IMR-90 (cell line): ENCODE measurements around the gene TADA2A. TPM values are rescaled to one million over a fixed set of nuclear protein-coding genes. Genes with fewer than 3 reads are reported as not detected.

Experiments
- ATAC-seq: fragments of 200-7000 bp; cut with Tn5 transposase; 2 replicates; pipeline ENCODE4 v1.9.1; 2020; ENCODE audit warnings: low read depth, mild to moderate bottlenecking, moderate library complexity
- BruUV-seq: library from RNA; stranded (reverse); fragments of 400-500 nt; replicated peaks from 2 replicates; lab custom pipeline; 2021; lab: Mats Ljungman, UMichigan
- CTCF ChIA-PET: fragments of 300-600 bp; formaldehyde crosslinking; extraction: SDS; loops from one replicate; lab custom pipeline; 2021; ENCODE audit warnings: antibody characterized with exemption; lab: Yijun Ruan, JAX
- POLR2A ChIA-PET: fragments of 300-600 bp; sonication (Branson Sonifier 250); formaldehyde crosslinking; loops from one replicate; lab custom pipeline; 2022; ENCODE audit warnings: antibody characterized with exemption; ENCODE audit not compliant: unreplicated experiment; lab: Charles Lee
- DNase-seq: peaks from one replicate; pipeline ENCODE4 v3.0.0; 2013
- H2AFZ ChIP-seq: replicated peaks from 2 replicates; pipeline ENCODE3; 2013; ENCODE audit warnings: low read length, mild to moderate bottlenecking; ENCODE audit not compliant: poor library complexity
- H2AK5ac ChIP-seq: 2 replicates; pipeline ENCODE4 v1.6.1; 2013; ENCODE audit warnings: low read depth, low read length, inconsistent platforms
- H2AK9ac ChIP-seq: replicated peaks from 2 replicates; pipeline ENCODE3; 2013; ENCODE audit warnings: mild to moderate bottlenecking, low read depth, low read length, moderate library complexity; ENCODE audit not compliant: poor library complexity
- H2BK120ac ChIP-seq: 2 replicates; pipeline ENCODE4 v1.6.1; 2013; ENCODE audit warnings: low read depth, low read length, inconsistent platforms
- H2BK15ac ChIP-seq: 3 replicates; pipeline ENCODE4 v1.6.1; 2013; ENCODE audit warnings: low read depth, low read length, inconsistent platforms
- H2BK20ac ChIP-seq: 2 replicates; pipeline ENCODE4 v1.6.1; 2013; ENCODE audit warnings: low read depth, mild to moderate bottlenecking, inconsistent platforms, low read length, moderate library complexity
- H2BK5ac ChIP-seq: 2 replicates; pipeline ENCODE4 v1.6.1; 2013; ENCODE audit warnings: mild to moderate bottlenecking, low read depth, low read length, inconsistent platforms; ENCODE audit not compliant: poor library complexity, severe bottlenecking
- H3K14ac ChIP-seq: replicated peaks from 2 replicates; pipeline ENCODE4 v1.6.1; 2013; ENCODE audit warnings: low read depth, low read length, inconsistent platforms
- H3K18ac ChIP-seq: 2 replicates; pipeline ENCODE4 v1.6.1; 2013; ENCODE audit warnings: low read depth, low read length, control low read depth
- H3K23ac ChIP-seq: 2 replicates; pipeline ENCODE4 v1.6.1; 2013; ENCODE audit warnings: low read depth, low read length, inconsistent platforms
- H3K27ac ChIP-seq: 2 replicates; pipeline ENCODE4 v1.5.1; 2013; ENCODE audit warnings: mild to moderate bottlenecking, control low read depth, low read length; ENCODE audit not compliant: insufficient read depth
- H3K27me3 ChIP-seq: 2 replicates; pipeline ENCODE4 v1.6.1; 2013; ENCODE audit warnings: low read length; ENCODE audit not compliant: control insufficient read depth, insufficient read depth
- H3K36me3 ChIP-seq: 2 replicates; pipeline ENCODE4 v1.6.1; 2013; ENCODE audit warnings: low read length, mixed read lengths; ENCODE audit not compliant: control insufficient read depth, insufficient read depth
- H3K4ac ChIP-seq: 2 replicates; pipeline ENCODE4 v1.6.1; 2013; ENCODE audit warnings: low read depth, low read length, inconsistent platforms
- H3K4me1 ChIP-seq: 2 replicates; pipeline ENCODE4 v1.6.1; 2013; ENCODE audit warnings: low read length, mixed read lengths; ENCODE audit not compliant: control insufficient read depth, insufficient read depth
- H3K4me2 ChIP-seq: 2 replicates; pipeline ENCODE4 v1.6.1; 2013; ENCODE audit warnings: low read depth, mild to moderate bottlenecking, control low read depth, low read length, moderate library complexity
- H3K4me3 ChIP-seq: 2 replicates; pipeline ENCODE4 v1.5.1; 2013; ENCODE audit warnings: low read depth, mild to moderate bottlenecking, control low read depth, low read length, moderate library complexity; ENCODE audit not compliant: insufficient read depth
- H3K56ac ChIP-seq: 2 replicates; pipeline ENCODE4 v1.6.1; 2013; ENCODE audit warnings: low read length, inconsistent platforms; ENCODE audit not compliant: insufficient read depth; ENCODE audit errors: extremely low read depth
- H3K79me1 ChIP-seq, 2 experiments: 2 replicates each; pipeline ENCODE4 v1.6.1; 2013; ENCODE audit warnings: low read length in 2 of 2, inconsistent platforms in 1 of 2, low read depth in 1 of 2
- H3K9ac ChIP-seq: 2 replicates; pipeline ENCODE4 v1.6.1; 2013; ENCODE audit warnings: low read depth, low read length, control low read depth
- H3K9me1 ChIP-seq: 2 replicates; pipeline ENCODE4 v1.6.1; 2013; ENCODE audit warnings: low read length, inconsistent platforms; ENCODE audit not compliant: insufficient read depth
- H3K9me3 ChIP-seq: 2 replicates; pipeline ENCODE4 v1.6.1; 2013; ENCODE audit warnings: low read length; ENCODE audit not compliant: control insufficient read depth, insufficient read depth
- H4K20me1 ChIP-seq: 2 replicates; pipeline ENCODE4 v1.6.1; 2013; ENCODE audit warnings: low read length, inconsistent platforms; ENCODE audit not compliant: insufficient read depth
- H4K5ac ChIP-seq: 2 replicates; pipeline ENCODE4 v1.6.1; 2013; ENCODE audit warnings: mild to moderate bottlenecking, low read depth, low read length, control low read depth
- H4K8ac ChIP-seq, 2 experiments: 2 replicates each; pipeline ENCODE4 v1.6.1; 2013; ENCODE audit warnings: low read depth in 2 of 2, low read length in 2 of 2, control low read depth in 1 of 2, inconsistent platforms in 1 of 2
- H4K91ac ChIP-seq: 2 replicates; pipeline ENCODE4 v1.6.1; 2013; ENCODE audit warnings: low read depth, low read length, inconsistent platforms; ENCODE audit not compliant: insufficient read depth
- BHLHE40 ChIP-seq: fragments of 150-350 bp; IDR thresholded peaks from 2 replicates; pipeline ENCODE4 v1.6.1; 2016; ENCODE audit warnings: mild to moderate bottlenecking, low read depth, low read length
- CEBPB ChIP-seq: IDR thresholded peaks from 2 replicates; pipeline ENCODE4 v1.6.1; 2012; ENCODE audit warnings: low read depth, low read length, improper control_type of control experiment
- CHD1 ChIP-seq: IDR thresholded peaks from 2 replicates; pipeline ENCODE4 v1.6.1; 2012; ENCODE audit warnings: low read depth, low read length, improper control_type of control experiment
- CTCF ChIP-seq: conservative IDR thresholded peaks from 2 replicates; pipeline ENCODE4 v1.5.1; 2012; ENCODE audit warnings: mild to moderate bottlenecking, low read depth, low read length, improper control_type of control experiment
- ELK1 ChIP-seq: fragments of 150-350 bp; IDR thresholded peaks from 2 replicates; pipeline ENCODE4 v1.6.1; 2016; ENCODE audit warnings: low read depth, mild to moderate bottlenecking, low read length, moderate library complexity, borderline replicate concordance
- FOS ChIP-seq: fragments of 150-350 bp; IDR thresholded peaks from 2 replicates; pipeline ENCODE4 v1.6.1; 2016; ENCODE audit warnings: low read depth, low read length
- MAFK ChIP-seq: IDR thresholded peaks from 2 replicates; pipeline ENCODE4 v1.6.1; 2012; ENCODE audit warnings: low read depth, low read length, improper control_type of control experiment
- MAZ ChIP-seq: IDR thresholded peaks from 2 replicates; pipeline ENCODE4 v1.6.1; 2012; ENCODE audit warnings: low read depth, mild to moderate bottlenecking, low read length, improper control_type of control experiment, moderate library complexity, borderline replicate concordance
- MXI1 ChIP-seq: IDR thresholded peaks from 2 replicates; pipeline ENCODE4 v1.6.1; 2012; ENCODE audit warnings: low read depth, mild to moderate bottlenecking, low read length, moderate library complexity, borderline replicate concordance
- NFE2L2 ChIP-seq: fragments of 150-350 bp; IDR thresholded peaks from 2 replicates; pipeline ENCODE4 v1.6.1; 2016; ENCODE audit warnings: low read depth, mild to moderate bottlenecking, low read length
- POLR2A ChIP-seq: IDR thresholded peaks from 2 replicates; pipeline ENCODE4 v1.6.1; 2012; ENCODE audit warnings: mild to moderate bottlenecking, low read depth, low read length
- RAD21 ChIP-seq: IDR thresholded peaks from 2 replicates; pipeline ENCODE4 v1.6.1; 2012; ENCODE audit warnings: low read length, improper control_type of control experiment
- RCOR1 ChIP-seq: IDR thresholded peaks from 2 replicates; pipeline ENCODE4 v1.6.1; 2012; ENCODE audit warnings: mild to moderate bottlenecking, low read length, improper control_type of control experiment; ENCODE audit not compliant: insufficient replicate concordance
- RFX5 ChIP-seq: IDR thresholded peaks from 2 replicates; pipeline ENCODE4 v1.8.0; 2012; ENCODE audit warnings: low read depth, mild to moderate bottlenecking, low read length, moderate library complexity
- SMC3 ChIP-seq: fragments of 150-350 bp; IDR thresholded peaks from 2 replicates; pipeline ENCODE4 v1.6.1; 2016; ENCODE audit warnings: low read depth, mild to moderate bottlenecking, antibody characterized with exemption, low read length, moderate library complexity
- WGBS, 2 experiments: methylation state at CpG; one replicate each; pipeline versions ENCODE4 v1.1.5 to v1.1.7; 2013; ENCODE audit warnings: missing lambda C conversion rate in 2 of 2; ENCODE audit not compliant: insufficient read length in 1 of 2; ENCODE audit errors: extremely low coverage in 2 of 2; 5-methylcytosine and 5-hydroxymethylcytosine counted together
- dilution Hi-C: fragments of 300-500 bp; cut with HindIII; formaldehyde crosslinking; loops from one replicate; pipeline ENCODE4 v1.14.3; 2018; ENCODE audit warnings: low sequenced_read_pairs; ENCODE audit not compliant: unreplicated experiment
- in situ Hi-C: fragments of 300-500 bp; cut with MboI; formaldehyde crosslinking; loops from 3 replicates; pipeline ENCODE4 v1.14.3; 2019; ENCODE audit warnings: low sequenced_read_pairs, inconsistent platforms, mixed read lengths
- intact Hi-C: fragments of 100-400 bp; cut with micrococcal nuclease; formaldehyde crosslinking; loops from 2 replicates; pipeline ENCODE4 v1.10.0; 2022
- polyA plus RNA-seq, 3 experiments: library from polyadenylated mRNA; depleted of rRNA; stranded (reverse); fragments of >200 nt; gene quantifications; 2 replicates each; pipeline ENCODE4 v1.2.3, GENCODE V29; 2012; ENCODE audit warnings: low replicate concordance in 1 of 3
- total RNA-seq: library from RNA; depleted of rRNA; stranded (reverse); fragments of >200 nt; gene quantifications from 2 replicates; pipeline ENCODE4 v1.2.3, GENCODE V29; 2012
- TF ChIP-seq, protein P1 (sequence below): fragments of 150-350 bp; IDR thresholded peaks from 2 replicates; pipeline ENCODE4 v1.6.1; 2017; ENCODE audit warnings: mild to moderate bottlenecking, antibody characterized with exemption, low read length, low read depth

Gene TADA2A
- total and polyA plus RNA-seq, 2 of the 4 experiments (the other 2 are of a cell fraction): 13.1 to 19.7 TPM

DNA sequence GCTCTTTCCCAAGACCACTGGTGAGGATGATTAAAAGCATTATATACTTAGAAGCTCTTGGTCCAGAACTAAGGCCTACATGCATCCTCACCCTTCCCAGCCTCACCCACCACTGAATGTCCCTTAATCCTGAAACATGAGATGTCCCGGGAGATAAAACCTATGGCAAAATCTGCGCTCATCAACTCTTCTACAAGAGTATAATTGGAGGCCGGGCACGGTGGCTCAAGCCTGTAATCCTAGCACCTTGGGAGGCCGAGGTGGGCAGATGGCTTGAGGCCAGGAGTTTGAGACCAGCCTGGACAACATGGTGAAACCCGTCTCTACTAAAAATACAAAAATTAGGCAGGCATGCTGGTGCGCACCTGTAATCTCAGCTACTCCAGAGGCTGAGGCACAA lies 13.3 kb upstream of the TADA2A start:
- 93% methylated on average over 2 of the region's 7 CpGs; no CpG with 5 or more reads in 1 of the 2 experiments for WGBS, 2 experiments
- Histone ChIP-seq H3K18ac (no peak overlapping the region), H3K27ac (no peak overlapping the region), H2AK9ac (no peak overlapping the region), H4K20me1 (peaks cover 5% of the 10 kb centered on the region; the same call in 1 of the 2 replicates), H2AFZ (no peak overlapping the region), H3K79me1 (peaks cover 0 to 17% of the 10 kb centered on the region in 2 experiments; a peak in 2 of 4 replicates), H3K4ac (no peak overlapping the region), H2AK5ac (no peak overlapping the region), H2BK20ac (no peak overlapping the region), H4K5ac (no peak overlapping the region), H3K14ac (no peak overlapping the region), H3K4me2 (no peak overlapping the region), H3K4me3 (no peak overlapping the region), H3K9me1 (0 out of 2 replicates have a peak, but pooled peaks cover 5% of the 10 kb centered on the region), H2BK15ac (no peak overlapping the region), H2BK5ac (no peak overlapping the region), H3K9ac (no peak overlapping the region), H3K36me3 (no peaks in the 10 kb centered on the region), H3K9me3 (no peaks in the 10 kb centered on the region), H3K4me1 (peaks cover 3% of the 10 kb centered on the region), H2BK120ac (no peak overlapping the region), H3K23ac (no peak overlapping the region), H4K8ac (no peak overlapping the region), H3K27me3 (no peaks in the 10 kb centered on the region), H4K91ac (no peak overlapping the region), H3K56ac (no peak overlapping the region)
- POLR2A ChIA-PET: interaction anchor here (0.5 kb wide), 1 partner anchor 68 kb away, joined by 4 read pairs; no protein-coding TSS in a partner anchor
- TF ChIP-seq MXI1 (no peak), ELK1 (no peak), MAZ (no peak), CEBPB (no peak), CTCF (no peak), POLR2A (no peak), MAFK (no peak), RCOR1 (no peak), BHLHE40 (no peak), CHD1 (no peak), SMC3 (no peak), RAD21 (no peak), NFE2L2 (no peak), FOS (no peak), RFX5 (no peak)
- TF ChIP-seq, protein P1, sequence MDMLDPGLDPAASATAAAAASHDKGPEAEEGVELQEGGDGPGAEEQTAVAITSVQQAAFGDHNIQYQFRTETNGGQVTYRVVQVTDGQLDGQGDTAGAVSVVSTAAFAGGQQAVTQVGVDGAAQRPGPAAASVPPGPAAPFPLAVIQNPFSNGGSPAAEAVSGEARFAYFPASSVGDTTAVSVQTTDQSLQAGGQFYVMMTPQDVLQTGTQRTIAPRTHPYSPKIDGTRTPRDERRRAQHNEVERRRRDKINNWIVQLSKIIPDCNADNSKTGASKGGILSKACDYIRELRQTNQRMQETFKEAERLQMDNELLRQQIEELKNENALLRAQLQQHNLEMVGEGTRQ: no peak
- in situ Hi-C loops (no loop called here), intact Hi-C loops (no loop called here), dilution Hi-C loops (no loop called here)
- CTCF ChIA-PET: interaction anchor here (0.7 kb wide), 1 partner anchor 20 kb away, joined by 3 read pairs; no protein-coding TSS in a partner anchor
- no peak for DNase-seq
- ATAC-seq: no peak
- no TSS peak for BruUV-seq
